GM18909 (cell line): ENCODE measurements around the gene SEC23B.
A peak's percentile ranks its signal among the peaks of the same experiment; 100 is the strongest.
"Not testable (repeated sequence)": the region's sequence is repeated elsewhere in the genome, so short reads cannot be mapped to it uniquely, and the experiment has no call there.

Experiments used
- ATAC-seq: cut with Tn5 transposase; IDR thresholded peaks from one replicate; pipeline ENCODE4 v1.9.1; 2021; ENCODE audit warnings: mild to moderate bottlenecking; ENCODE audit not compliant: unreplicated experiment, poor library complexity

SEC23B gene

GRCh38 chr20:18523066-18523465, 15.3 kb downstream of the SEC23B start:
- no peak for ATAC-seq

- ATAC-seq, result no peak
Measured at GRCh38 chr20:18524646-18525045, 16.9 kb downstream of the SEC23B start.

- ATAC-seq, result not testable (repeated sequence)
Measured at GRCh38 chr20:18526761-18527160, 19.0 kb downstream of the SEC23B start.

- ATAC-seq, result no peak
Measured at GRCh38 chr20:18527339-18527738, 19.6 kb downstream of the SEC23B start.

- ATAC-seq, result no peak
Measured at GRCh38 chr20:18527836-18528235, 20.1 kb downstream of the SEC23B start.

GRCh38 chr20:18529041-18529440, 21.3 kb downstream of the SEC23B start:
- ATAC-seq, result no peak

GRCh38 chr20:18532626-18533025, 24.9 kb downstream of the SEC23B start:
- no peak for ATAC-seq

GRCh38 chr20:18533491-18533890, 25.8 kb downstream of the SEC23B start:
- no peak for ATAC-seq

GRCh38 chr20:18533978-18534644, 26.4 kb downstream of the SEC23B start:
- ATAC-seq, result no peak

- ATAC-seq, result no peak
Measured at GRCh38 chr20:18537651-18538050, 29.9 kb downstream of the SEC23B start.

- ATAC-seq, result no peak
Measured at GRCh38 chr20:18541741-18542140, 34.0 kb downstream of the SEC23B start.

GRCh38 chr20:18543216-18543615, 35.5 kb downstream of the SEC23B start:
- no peak for ATAC-seq

- no peak for ATAC-seq
Measured at GRCh38 chr20:18543932-18544331, 36.2 kb downstream of the SEC23B start.

- no peak for ATAC-seq
Measured at GRCh38 chr20:18545566-18545965, 37.8 kb downstream of the SEC23B start.

GRCh38 chr20:18548465-18548864, 40.7 kb downstream of the SEC23B start:
- ATAC-seq, result no peak

- no peak for ATAC-seq
Measured at GRCh38 chr20:18553746-18554145, 46.0 kb downstream of the SEC23B start.

GRCh38 chr20:18566892-18567738, 59.4 kb downstream of the SEC23B start, which contains the start of gene SMIM26:
TSS of gene SMIM26 (plus strand) at chr20:18567432. CDS start at chr20:18567479, 47 bp downstream.
- ATAC-seq, result peak; percentile 99

GRCh38 chr20:18567739-18568091, 60.0 kb downstream of the SEC23B start:
- ATAC-seq, result peak; percentile 17

- no peak for ATAC-seq
Measured at GRCh38 chr20:18571009-18571408, 63.3 kb downstream of the SEC23B start.

- ATAC-seq, result no peak
Measured at GRCh38 chr20:18571578-18571977, 63.8 kb downstream of the SEC23B start.

- no peak for ATAC-seq
Measured at GRCh38 chr20:18577942-18578341, 70.2 kb downstream of the SEC23B start.

- no peak for ATAC-seq
Measured at GRCh38 chr20:18578581-18578980, 70.8 kb downstream of the SEC23B start.
